Measurements from ENCODE around the gene SMIM32.

The SMIM32 gene

DNA sequence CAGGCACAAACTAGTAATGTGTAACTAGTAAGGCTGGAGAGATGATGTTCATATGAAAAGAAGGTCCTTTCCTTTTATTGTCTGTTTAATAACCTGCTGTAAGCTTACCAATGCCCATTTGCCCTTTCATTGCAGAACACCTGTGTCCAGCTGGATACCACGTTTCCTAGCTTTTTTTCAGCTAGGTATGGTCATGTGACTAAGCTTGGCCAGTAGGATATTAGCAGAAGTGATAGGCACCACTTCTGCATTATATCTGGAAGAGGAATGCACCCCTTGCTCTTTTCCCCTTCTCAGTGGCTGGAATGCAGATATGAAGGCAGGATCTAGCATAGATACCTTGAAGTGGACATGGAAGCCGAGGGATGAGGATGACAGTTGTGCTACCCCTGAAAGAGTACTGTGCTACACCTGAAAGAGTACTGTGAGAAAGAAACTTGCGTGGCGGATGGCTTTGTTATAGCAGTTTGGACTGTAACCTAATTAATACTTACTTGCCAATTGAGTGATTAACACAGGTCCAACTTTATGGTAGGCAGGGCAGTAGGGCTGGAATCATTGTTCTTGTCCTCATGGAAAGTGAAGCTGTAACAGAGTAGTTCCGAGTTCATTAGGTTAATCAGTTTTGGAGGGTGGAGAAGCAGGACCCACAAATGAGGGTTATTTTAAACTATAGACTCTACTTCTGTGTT lies 6.8 kb downstream of the SMIM32 start:
- DNase-seq: no peak

DNA sequence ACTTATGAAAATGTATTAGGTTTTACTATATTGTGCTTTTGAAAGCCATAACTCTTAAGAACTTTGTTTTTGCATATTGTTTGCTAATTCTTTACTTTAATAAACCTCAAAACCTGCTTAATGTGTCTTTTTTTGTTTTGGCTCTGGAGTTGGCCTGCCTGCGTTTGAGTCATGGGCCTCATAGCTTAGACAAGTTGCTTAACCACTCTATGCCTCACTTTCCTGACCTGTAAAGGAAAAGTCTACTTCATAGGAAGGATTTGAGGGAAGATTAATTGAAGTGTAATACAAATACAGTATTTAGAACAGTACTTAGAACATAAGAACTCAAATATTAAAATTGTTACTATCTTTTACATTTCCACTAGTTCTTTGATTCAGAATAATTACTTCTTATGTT lies 10.3 kb downstream of the SMIM32 start:
- no peak for DNase-seq

DNA sequence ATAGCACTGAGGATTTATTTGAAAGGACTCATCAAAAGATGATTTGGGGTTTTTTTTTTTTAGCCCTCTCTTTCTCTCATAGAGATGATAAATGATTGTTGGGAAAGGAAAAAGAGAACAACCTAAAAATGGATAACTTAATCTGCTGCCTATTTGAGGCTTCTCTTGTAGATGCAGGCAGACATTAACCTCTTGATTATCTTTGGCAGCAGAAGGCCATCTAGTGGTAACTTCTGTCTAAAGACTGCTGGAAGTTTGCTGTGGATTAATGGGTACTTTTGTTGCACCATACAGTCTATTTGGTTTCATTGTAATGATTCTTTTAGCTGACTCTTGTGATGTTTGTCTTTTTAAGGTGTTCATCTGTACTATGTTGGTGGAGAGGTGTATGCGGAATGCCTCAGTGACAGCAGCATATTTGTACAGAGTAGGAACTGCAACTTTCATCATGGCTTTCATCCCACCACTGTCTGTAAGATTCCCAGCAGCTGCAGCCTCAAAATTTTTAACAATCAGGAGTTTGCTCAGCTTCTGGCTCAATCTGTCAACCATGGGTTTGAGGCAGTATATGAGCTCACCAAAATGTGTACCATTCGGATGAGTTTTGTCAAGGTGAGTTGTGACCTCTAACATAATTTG lies 18.8 kb downstream of the SMIM32 start:
- peak; percentile 35 for DNase-seq

DNA sequence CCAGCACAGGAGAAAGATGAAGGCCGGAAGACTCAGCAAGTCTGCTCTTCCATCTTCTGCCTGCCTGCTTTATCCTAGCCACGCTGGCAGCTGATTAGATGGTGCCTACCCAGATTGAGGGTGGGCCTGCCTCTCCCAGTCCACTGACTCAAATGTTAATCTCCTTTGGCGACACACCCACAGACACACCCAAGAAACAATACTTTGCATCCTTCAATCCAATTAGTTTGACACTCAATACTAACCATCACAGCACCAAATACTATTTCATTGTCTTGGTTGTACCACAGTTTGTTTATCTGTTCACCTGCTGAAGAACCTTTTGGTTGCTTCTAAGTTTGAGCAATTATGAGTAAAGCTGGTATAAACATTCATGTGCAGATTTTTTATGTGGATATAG lies 23.7 kb downstream of the SMIM32 start:
- no peak for DNase-seq

DNA sequence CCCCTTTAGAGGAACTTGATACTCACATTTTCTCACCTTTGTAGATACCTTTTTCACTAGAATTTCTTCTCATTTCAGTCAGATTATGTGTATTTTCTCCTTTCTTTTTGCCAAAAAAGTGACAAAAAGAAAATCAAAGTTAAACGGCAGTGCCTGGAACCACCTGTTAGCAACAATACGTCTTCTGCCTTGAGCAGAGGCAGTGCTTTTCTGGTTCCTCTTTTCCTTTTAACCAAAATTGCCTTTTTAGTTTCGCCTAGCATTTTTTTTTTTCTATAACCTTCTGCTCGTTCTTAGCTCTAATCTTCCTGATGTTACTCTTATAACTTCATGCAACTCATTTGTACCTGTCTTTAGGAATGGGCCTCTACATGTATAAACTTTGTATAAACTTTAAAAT lies 26.1 kb downstream of the SMIM32 start:
- DNase-seq: no peak

DNA sequence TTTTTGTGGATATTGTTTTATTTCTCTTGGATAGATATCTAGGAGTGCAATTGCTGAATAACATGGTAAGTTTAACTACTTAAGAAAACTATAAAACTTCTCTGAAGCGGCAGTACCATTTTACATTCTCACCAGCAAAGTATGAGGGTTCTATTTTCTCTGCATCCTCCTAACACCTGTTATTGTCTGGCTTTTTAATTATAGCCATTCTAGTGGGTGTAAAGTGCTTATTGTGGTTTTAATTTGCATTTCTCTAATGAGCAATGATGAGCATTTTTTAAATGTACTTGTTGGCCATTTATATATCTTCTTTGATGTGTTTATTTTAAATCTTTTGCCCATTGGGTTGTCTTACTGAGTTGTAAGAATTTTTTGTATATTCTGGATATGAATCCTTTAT lies 28.7 kb downstream of the SMIM32 start:
- no peak for DNase-seq

DNA sequence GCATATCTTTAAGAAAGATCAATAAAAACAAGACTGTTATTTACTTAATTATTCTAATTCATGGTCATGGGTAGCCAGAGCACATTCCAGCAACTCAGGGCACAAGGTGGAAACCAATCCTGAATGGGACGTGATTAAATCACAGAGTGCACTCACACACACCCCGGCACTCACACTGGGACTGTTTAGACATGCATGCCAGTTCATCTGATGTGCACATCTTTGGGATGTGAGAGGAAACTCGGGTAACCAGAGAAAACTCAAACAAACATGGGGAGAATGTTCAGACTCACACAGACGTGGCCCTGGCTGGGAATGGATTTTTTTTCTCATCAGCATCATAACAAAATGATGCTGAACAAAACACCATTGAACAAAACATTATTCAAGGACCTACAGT lies 31.0 kb downstream of the SMIM32 start:
- DNase-seq: no peak

DNA sequence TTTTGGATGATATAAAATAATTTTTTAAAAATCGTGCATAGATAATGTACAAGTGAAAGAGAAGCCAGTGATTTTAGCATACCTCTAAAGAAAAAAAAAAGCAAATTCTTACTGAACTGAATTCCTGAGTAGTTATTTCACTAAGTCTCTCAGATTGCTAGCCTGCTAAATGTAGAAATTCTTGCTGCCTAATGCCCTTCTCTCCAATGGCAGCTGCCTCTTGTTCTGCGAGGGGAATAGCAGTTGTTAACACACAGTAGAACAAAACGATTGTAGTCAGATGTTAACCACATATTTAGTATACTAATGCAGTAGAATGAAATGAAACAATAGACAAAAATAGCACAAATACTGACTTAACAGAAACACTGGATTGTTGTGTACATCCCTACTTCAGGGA lies 33.5 kb downstream of the SMIM32 start:
- DNase-seq: no peak

DNA sequence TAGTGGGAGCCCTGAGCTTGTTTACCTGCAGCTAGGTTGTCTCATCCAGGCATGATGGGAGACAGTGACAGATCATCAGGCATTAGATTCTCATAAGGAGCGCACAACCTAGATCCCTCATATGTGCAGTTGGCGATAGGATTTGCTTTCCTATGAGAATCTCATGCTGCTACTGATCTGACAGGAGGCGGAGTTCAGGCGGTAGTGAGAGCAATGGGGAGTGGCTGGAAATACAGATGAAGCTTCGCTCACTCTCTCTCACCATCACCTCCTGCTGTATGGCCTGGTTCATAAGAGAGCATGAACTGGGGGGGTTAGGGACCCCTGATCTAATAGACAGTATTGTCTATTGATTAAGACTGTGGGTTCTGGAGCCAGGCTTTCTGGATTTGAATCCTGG lies 35.4 kb downstream of the SMIM32 start:
- no peak for DNase-seq

DNA sequence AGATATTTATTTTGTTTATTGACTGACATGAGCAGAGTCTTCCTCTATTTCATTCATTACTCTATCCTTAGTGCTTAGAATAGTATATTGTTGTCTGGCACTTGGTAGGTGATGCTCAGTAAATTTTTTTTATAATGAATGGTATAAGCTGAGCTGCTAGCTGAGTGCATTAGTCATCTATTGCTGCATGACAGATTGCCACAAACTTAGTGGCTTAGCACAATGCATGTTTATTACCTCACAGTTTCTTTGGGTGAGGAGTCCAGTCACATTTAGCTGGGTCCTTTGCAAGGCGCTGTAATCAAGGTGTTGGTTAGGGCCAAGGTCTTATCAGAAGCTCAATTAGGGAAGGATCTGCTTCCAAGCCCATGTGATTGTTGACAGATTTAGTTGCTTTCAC lies 37.2 kb downstream of the SMIM32 start:
- no peak for DNase-seq

DNA sequence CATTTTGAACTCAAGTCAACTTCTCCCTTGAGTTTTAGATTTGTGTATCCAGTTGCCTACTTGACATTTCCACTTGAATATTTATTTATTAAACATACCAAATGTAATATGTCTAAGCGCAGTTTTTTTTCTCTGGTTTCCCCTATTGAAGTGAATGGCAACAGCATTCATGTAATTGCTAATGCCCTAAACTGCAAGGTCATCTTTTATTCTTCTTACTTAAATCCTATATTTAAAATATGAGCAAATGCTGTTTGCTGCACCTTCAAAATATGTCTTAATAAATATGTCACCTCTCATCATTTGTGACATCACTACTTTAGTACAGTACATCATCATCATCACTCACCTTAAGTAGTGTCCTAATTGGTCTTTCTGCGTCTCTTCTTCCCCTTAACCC lies 37.9 kb downstream of the SMIM32 start:
- no peak for DNase-seq

DNA sequence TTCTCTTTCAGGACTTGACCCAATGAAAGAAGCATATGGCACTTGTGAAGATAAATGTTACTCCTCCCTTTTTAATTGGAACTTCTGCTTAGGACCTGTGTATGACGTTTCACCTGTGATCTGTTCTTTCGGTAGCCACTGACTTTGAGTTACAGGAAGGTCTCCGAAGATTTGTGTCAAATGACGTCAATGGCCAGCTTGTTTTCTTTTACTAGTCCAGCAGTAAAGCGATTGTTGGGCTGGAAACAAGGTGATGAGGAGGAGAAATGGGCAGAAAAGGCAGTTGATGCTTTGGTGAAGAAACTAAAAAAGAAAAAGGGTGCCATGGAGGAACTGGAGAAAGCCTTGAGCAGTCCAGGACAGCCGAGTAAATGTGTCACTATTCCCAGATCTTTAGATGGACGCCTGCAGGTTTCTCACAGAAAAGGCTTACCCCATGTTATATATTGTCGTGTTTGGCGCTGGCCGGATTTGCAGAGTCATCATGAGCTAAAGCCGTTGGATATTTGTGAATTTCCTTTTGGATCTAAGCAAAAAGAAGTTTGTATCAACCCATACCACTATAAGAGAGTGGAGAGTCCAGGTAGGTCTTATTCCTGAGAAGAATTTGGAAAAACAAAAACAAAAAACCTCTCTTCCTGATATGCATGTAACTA lies 39.3 kb downstream of the SMIM32 start:
- no peak for DNase-seq

DNA sequence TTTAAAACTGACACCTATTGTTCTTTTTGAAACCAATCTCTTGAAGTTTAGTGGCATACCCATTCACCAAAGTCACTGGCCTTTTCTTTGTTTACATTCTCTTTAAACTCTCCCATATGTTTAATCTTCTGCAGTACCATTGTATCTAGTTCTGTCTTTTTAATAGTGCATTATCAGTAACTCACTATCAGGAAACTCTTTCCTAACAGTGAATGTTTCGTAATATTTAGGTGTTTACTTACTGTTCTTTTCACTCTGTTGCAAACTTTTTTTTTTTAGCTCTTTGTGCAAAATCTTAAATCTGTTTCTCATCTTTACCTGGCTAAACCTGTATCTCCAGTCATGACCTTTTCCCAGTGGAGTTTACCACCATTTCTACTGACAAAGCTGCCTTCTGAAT lies 43.1 kb downstream of the SMIM32 start:
- DNase-seq: no peak

DNA sequence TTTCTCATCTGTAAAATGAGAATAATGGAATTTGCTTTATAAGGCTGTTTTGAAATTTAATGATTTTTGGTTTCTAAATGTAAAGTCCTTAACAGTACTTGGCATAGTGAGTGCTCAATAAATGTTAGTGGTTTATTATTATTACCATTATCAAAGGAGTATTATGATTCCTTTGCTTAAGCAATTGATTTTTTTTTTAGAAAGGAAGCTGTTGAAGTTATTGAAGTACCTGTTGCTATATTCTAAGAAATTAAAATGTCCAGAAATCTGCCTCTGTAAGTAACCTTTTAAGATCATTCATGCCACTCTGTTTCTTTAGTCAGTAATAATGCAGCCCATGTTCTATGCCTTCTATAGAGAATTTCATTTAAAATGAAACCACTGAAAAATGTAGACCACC lies 45.3 kb downstream of the SMIM32 start:
- no peak for DNase-seq

DNA sequence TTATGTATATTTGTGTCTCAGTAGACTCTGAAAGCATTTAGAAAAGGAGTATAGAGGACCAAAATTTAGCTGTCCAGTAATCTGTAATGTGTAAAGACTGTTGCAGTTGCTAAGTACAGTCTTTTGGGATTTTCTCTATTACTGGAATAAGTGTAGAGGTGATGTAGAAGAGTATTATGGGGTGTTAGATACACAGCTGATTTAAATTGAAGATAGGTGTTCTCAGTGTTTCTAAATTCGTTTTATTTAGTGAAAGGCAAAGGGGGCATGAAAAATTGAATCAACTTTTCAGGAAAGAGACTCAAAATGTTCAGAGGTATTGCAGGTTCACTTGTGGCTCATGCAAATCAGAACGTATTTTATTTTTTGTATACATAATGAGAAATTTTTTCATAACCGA lies 46.8 kb downstream of the SMIM32 start:
- DNase-seq: no peak

DNA sequence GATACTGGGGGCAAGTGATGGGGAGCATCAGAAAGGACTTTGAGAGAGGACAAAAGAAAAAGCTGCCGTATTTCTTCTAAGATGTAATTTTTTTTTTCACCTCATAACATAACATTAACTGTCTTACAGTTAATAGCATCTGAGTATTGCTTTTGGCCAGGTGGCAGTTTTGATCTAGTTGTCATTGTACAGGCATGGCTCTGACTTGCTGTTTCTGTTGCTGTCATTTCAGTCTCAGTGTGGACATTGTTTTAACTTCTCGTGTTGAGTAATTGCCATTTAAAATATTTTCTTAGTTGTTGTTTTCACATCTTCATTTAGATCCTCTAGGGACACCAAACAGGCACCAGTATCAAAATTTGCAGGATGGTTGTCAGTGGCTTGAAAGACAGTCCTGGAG lies 47.9 kb downstream of the SMIM32 start:
- no peak for DNase-seq

DNA sequence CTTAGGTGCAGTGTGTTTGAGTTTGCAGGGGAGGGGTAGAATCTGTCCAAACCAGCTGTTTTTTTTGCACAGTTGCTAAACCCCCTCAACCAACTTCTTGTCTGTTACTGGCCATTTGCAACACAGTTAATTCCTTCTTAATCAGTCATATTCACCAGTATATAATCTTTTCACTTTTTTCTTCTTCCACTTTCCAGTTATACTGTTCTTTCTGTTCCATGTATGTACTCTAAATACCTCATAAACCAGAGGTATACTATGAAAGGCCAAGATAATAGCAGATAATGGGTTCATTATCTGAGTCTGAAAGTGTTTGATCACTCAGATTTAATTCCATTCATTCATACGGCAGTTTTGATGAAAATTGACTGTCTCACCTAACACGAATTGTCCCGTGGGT lies 49.2 kb downstream of the SMIM32 start:
- no peak for DNase-seq

DNA sequence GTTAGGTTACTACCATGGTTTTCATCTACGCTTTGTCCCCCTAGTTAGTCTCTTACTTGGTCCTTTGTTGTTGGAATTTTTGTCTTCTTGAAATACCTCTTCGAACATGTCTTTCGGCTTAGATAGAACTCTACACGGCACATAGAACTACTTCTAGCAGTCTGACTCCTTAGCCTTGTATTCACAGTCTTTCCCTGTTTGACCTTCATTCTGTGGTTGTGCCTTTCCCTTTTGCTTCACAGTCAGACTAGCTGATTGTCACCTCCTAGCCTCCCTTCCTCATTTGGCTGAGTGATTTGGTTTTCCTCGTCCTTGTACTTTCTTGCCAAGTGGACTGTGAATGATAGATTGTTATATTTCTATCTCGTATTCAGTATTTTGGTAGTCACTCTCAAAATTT lies 49.6 kb downstream of the SMIM32 start:
- no peak for DNase-seq

DNA sequence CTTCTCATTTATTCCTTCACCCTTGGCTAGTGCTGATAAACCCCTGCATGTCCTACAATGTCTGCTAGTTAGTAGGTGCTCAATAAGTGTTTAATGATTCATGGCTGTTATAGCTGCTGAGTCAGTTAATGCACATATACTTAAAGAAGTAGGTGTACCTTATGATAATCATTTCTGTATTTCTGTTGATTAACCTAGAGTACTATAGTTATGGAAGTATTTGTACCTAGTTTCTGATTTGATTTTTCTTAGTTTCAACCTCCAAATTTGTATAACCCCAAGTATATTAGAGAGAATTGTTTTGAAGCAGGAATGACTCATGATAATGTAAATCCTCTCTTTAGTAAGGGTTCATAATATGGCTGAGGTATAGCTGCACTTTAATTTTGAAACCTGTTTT lies 51.4 kb downstream of the SMIM32 start:
- peak; percentile 23 for DNase-seq

Measured in activated CD4-positive, alpha-beta T cell treated with anti-CD3 and anti-CD28 coated beads, Interleukin-2, Interleukin-6, amounts not matched to agents 100 ng/mL and 50 ng/mL, durations not matched to agents 16 hours and 8 hours (primary cell).